HL-60 (cell line): Measurements from ENCODE around the gene FARS2.

Source experiments
- GABPA ChIP-seq: IDR thresholded peaks from 2 replicates; pipeline ENCODE4 v1.6.1; 2012; ENCODE audit warnings: low read depth
- POLR2AphosphoS5 ChIP-seq: IDR thresholded peaks from 2 replicates; pipeline ENCODE4 v1.6.1; 2012; ENCODE audit warnings: low read depth
- TF ChIP-seq, protein P1 (sequence below): IDR thresholded peaks from one replicate; pipeline ENCODE4 v1.5.1; 2011; ENCODE audit warnings: low read length, control low read depth, inconsistent platforms; ENCODE audit not compliant: insufficient read depth
- TF ChIP-seq, protein P2 (sequence below): IDR thresholded peaks from 2 replicates; pipeline ENCODE4 v1.6.1; 2012; ENCODE audit warnings: low read depth; ENCODE audit not compliant: insufficient replicate concordance

DNA sequence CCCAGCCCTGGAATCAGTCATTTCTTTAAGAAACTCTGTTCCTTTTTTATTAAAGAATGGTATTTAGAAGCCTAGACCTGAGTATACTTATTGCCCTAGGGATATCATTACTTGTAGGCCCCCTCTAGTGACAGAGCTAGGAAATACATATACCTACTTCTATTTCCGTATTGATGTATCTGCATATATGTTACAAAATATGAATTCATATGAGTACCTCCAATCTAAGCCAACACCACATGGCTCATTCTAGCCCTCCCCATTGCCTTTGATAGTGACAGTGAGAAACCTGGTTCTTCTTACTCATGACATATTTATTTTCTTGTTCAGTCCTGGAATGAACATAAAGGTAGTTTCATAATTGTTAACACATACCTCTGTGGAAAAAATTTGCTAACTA, 137.2 kb downstream of the FARS2 start:
- TF ChIP-seq, protein P1, sequence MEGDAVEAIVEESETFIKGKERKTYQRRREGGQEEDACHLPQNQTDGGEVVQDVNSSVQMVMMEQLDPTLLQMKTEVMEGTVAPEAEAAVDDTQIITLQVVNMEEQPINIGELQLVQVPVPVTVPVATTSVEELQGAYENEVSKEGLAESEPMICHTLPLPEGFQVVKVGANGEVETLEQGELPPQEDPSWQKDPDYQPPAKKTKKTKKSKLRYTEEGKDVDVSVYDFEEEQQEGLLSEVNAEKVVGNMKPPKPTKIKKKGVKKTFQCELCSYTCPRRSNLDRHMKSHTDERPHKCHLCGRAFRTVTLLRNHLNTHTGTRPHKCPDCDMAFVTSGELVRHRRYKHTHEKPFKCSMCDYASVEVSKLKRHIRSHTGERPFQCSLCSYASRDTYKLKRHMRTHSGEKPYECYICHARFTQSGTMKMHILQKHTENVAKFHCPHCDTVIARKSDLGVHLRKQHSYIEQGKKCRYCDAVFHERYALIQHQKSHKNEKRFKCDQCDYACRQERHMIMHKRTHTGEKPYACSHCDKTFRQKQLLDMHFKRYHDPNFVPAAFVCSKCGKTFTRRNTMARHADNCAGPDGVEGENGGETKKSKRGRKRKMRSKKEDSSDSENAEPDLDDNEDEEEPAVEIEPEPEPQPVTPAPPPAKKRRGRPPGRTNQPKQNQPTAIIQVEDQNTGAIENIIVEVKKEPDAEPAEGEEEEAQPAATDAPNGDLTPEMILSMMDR: peak; percentile 29
- no peak for TF ChIP-seq POLR2AphosphoS5
- no peak for TF ChIP-seq GABPA
- TF ChIP-seq, protein P2, sequence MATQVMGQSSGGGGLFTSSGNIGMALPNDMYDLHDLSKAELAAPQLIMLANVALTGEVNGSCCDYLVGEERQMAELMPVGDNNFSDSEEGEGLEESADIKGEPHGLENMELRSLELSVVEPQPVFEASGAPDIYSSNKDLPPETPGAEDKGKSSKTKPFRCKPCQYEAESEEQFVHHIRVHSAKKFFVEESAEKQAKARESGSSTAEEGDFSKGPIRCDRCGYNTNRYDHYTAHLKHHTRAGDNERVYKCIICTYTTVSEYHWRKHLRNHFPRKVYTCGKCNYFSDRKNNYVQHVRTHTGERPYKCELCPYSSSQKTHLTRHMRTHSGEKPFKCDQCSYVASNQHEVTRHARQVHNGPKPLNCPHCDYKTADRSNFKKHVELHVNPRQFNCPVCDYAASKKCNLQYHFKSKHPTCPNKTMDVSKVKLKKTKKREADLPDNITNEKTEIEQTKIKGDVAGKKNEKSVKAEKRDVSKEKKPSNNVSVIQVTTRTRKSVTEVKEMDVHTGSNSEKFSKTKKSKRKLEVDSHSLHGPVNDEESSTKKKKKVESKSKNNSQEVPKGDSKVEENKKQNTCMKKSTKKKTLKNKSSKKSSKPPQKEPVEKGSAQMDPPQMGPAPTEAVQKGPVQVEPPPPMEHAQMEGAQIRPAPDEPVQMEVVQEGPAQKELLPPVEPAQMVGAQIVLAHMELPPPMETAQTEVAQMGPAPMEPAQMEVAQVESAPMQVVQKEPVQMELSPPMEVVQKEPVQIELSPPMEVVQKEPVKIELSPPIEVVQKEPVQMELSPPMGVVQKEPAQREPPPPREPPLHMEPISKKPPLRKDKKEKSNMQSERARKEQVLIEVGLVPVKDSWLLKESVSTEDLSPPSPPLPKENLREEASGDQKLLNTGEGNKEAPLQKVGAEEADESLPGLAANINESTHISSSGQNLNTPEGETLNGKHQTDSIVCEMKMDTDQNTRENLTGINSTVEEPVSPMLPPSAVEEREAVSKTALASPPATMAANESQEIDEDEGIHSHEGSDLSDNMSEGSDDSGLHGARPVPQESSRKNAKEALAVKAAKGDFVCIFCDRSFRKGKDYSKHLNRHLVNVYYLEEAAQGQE: no peak
